ENCODE results near the gene KLHL14.
A peak's percentile ranks its signal among the peaks of the same experiment; 100 is the strongest.
"Not testable (repeated sequence)": the region's sequence is repeated elsewhere in the genome, so short reads cannot be mapped to it uniquely, and the experiment has no call there.

Gene KLHL14

GRCh38 chr18:32772581-32773381 is at the start of gene KLHL14:
KLHL14 (minus strand) TSS chr18:32773023; CDS start chr18:32770591, 2,432 bp downstream.
- Mint-ChIP-seq H3K27me3 (no peaks in the 10 kb centered on the region), H3K27ac (peak within 1 kb of the TSS; percentile 88)
- peak; percentile 31 for ATAC-seq

GRCh38 chr18:32822197-32822596 is 49.4 kb upstream of the KLHL14 start:
- Mint-ChIP-seq H3K27me3 (no peaks in the 10 kb centered on the region), H3K4me3 (no peak overlapping the region), H3K27ac (no peak overlapping the region), H3K9me3 (no peaks in the 10 kb centered on the region), H3K36me3 (no peaks in the 10 kb centered on the region), H3K4me1 (no peaks in the 10 kb centered on the region)
- ATAC-seq = no peak

More at GRCh38 chr18:32772581-32773381, at the start of gene KLHL14:
- Mint-ChIP-seq H3K4me1 (peaks cover 47% of the 10 kb centered on the region), H3K36me3 (no peaks in the 10 kb centered on the region), H3K4me3 (peak within 1 kb of the TSS; percentile 97), H3K9me3 (no peaks in the 10 kb centered on the region)

- Mint-ChIP-seq H3K27ac (peak overlapping the region; percentile 38), H3K9me3 (no peaks in the 10 kb centered on the region), H3K4me1 (peaks cover 13% of the 10 kb centered on the region), H3K4me3 (no peak overlapping the region), H3K27me3 (no peaks in the 10 kb centered on the region), H3K36me3 (no peaks in the 10 kb centered on the region)
- no peak for ATAC-seq
These were observed 43.1 kb upstream of the KLHL14 start for GRCh38 chr18:32815881-32816280.

GRCh38 chr18:32812342-32812741 is 39.5 kb upstream of the KLHL14 start:
- peaks cover 19% of the 10 kb centered on the region for H3K4me1 Mint-ChIP-seq
- no peaks in the 10 kb centered on the region for H3K36me3 Mint-ChIP-seq
- H3K27ac Mint-ChIP-seq = no peak overlapping the region
- H3K9me3 Mint-ChIP-seq = no peaks in the 10 kb centered on the region
- no peak overlapping the region for H3K4me3 Mint-ChIP-seq
- no peak for ATAC-seq
- no peaks in the 10 kb centered on the region for H3K27me3 Mint-ChIP-seq

GRCh38 chr18:32810314-32810713 is 37.5 kb upstream of the KLHL14 start:
- Mint-ChIP-seq H3K36me3 (no peaks in the 10 kb centered on the region), H3K27ac (no peak overlapping the region), H3K27me3 (no peaks in the 10 kb centered on the region), H3K4me3 (no peak overlapping the region), H3K4me1 (peaks cover 5% of the 10 kb centered on the region), H3K9me3 (no peaks in the 10 kb centered on the region)
- ATAC-seq = no peak

- no peak overlapping the region for H3K4me3 Mint-ChIP-seq
- H3K4me1 Mint-ChIP-seq = peaks cover 44% of the 10 kb centered on the region
- H3K36me3 Mint-ChIP-seq = no peaks in the 10 kb centered on the region
- H3K9me3 Mint-ChIP-seq = no peaks in the 10 kb centered on the region
- no peaks in the 10 kb centered on the region for H3K27me3 Mint-ChIP-seq
- no peak overlapping the region for H3K27ac Mint-ChIP-seq
- ATAC-seq = no peak
These were observed 32.5 kb upstream of the KLHL14 start for GRCh38 chr18:32805354-32805753.

- H3K36me3 Mint-ChIP-seq = no peaks in the 10 kb centered on the region
- H3K27me3 Mint-ChIP-seq = no peaks in the 10 kb centered on the region
- H3K9me3 Mint-ChIP-seq = no peaks in the 10 kb centered on the region
- H3K4me3 Mint-ChIP-seq = no peak overlapping the region
- peak overlapping the region; percentile 90 for H3K27ac Mint-ChIP-seq
- peaks cover 44% of the 10 kb centered on the region for H3K4me1 Mint-ChIP-seq
- ATAC-seq = peak; percentile 73
These were observed 31.5 kb upstream of the KLHL14 start for GRCh38 chr18:32804134-32804888.

GRCh38 chr18:32803568-32803967 is 30.7 kb upstream of the KLHL14 start:
- H3K27ac Mint-ChIP-seq = peak overlapping the region; percentile 90
- peak; percentile 96 for ATAC-seq
- H3K27me3 Mint-ChIP-seq = no peaks in the 10 kb centered on the region
- peaks cover 44% of the 10 kb centered on the region for H3K4me1 Mint-ChIP-seq
- H3K9me3 Mint-ChIP-seq = no peaks in the 10 kb centered on the region
- no peaks in the 10 kb centered on the region for H3K36me3 Mint-ChIP-seq
- H3K4me3 Mint-ChIP-seq = peak overlapping the region; percentile 48

GRCh38 chr18:32802591-32803451 is 30.0 kb upstream of the KLHL14 start:
- Mint-ChIP-seq H3K36me3 (peaks cover 4% of the 10 kb centered on the region), H3K4me1 (peaks cover 41% of the 10 kb centered on the region), H3K9me3 (peaks cover 3% of the 10 kb centered on the region), H3K27ac (peak overlapping the region; percentile 90), H3K4me3 (peak overlapping the region; percentile 48), H3K27me3 (no peaks in the 10 kb centered on the region)
- ATAC-seq = peak; percentile 74

GRCh38 chr18:32801228-32801627 is 28.4 kb upstream of the KLHL14 start:
- H3K9me3 Mint-ChIP-seq = peaks cover 7% of the 10 kb centered on the region
- H3K4me3 Mint-ChIP-seq = no peak overlapping the region
- H3K4me1 Mint-ChIP-seq = peaks cover 52% of the 10 kb centered on the region
- peaks cover 12% of the 10 kb centered on the region for H3K36me3 Mint-ChIP-seq
- ATAC-seq = no peak
- H3K27me3 Mint-ChIP-seq = no peaks in the 10 kb centered on the region
- peak overlapping the region; percentile 90 for H3K27ac Mint-ChIP-seq

GRCh38 chr18:32798209-32798960 is 25.6 kb upstream of the KLHL14 start:
- no peaks in the 10 kb centered on the region for H3K27me3 Mint-ChIP-seq
- no peak overlapping the region for H3K27ac Mint-ChIP-seq
- peaks cover 12% of the 10 kb centered on the region for H3K36me3 Mint-ChIP-seq
- peaks cover 7% of the 10 kb centered on the region for H3K9me3 Mint-ChIP-seq
- peaks cover 43% of the 10 kb centered on the region for H3K4me1 Mint-ChIP-seq
- ATAC-seq = no peak
- no peak overlapping the region for H3K4me3 Mint-ChIP-seq

GRCh38 chr18:32794667-32795066 is 21.8 kb upstream of the KLHL14 start:
- not testable (repeated sequence) for H3K4me3 Mint-ChIP-seq, ATAC-seq, H3K9me3 Mint-ChIP-seq, H3K27ac Mint-ChIP-seq, H3K27me3 Mint-ChIP-seq
- H3K4me1 Mint-ChIP-seq = peaks cover 18% of the 10 kb centered on the region
- peaks cover 12% of the 10 kb centered on the region for H3K36me3 Mint-ChIP-seq

- Mint-ChIP-seq H3K36me3 (no peaks in the 10 kb centered on the region), H3K4me1 (peaks cover 3% of the 10 kb centered on the region), H3K27ac (no peak overlapping the region), H3K27me3 (no peaks in the 10 kb centered on the region), H3K4me3 (no peak overlapping the region), H3K9me3 (peaks cover 6% of the 10 kb centered on the region)
- no peak for ATAC-seq
These were observed 6.2 kb upstream of the KLHL14 start for GRCh38 chr18:32779010-32779409.

- no peak overlapping the region for H3K27ac Mint-ChIP-seq
- H3K27me3 Mint-ChIP-seq = no peaks in the 10 kb centered on the region
- ATAC-seq = no peak
- H3K36me3 Mint-ChIP-seq = no peaks in the 10 kb centered on the region
- no peak overlapping the region for H3K4me3 Mint-ChIP-seq
- H3K9me3 Mint-ChIP-seq = peaks cover under 1% of the 10 kb centered on the region
- peaks cover 23% of the 10 kb centered on the region for H3K4me1 Mint-ChIP-seq
These were observed 4.2 kb upstream of the KLHL14 start for GRCh38 chr18:32777049-32777448.
